Mesenchymal stem cell (in vitro differentiated cells and primary cell): Measurements from ENCODE around the gene HYDIN.
"Not testable (repeated sequence)": the region's sequence is repeated elsewhere in the genome, so short reads cannot be mapped to it uniquely, and the experiment has no call there.

Experiments used
- DNase-seq: peaks from one replicate; pipeline ENCODE4 v3.0.0-alpha.2; 2013
- H2AFZ ChIP-seq: one replicate; pipeline ENCODE4 v1.6.1; 2013; ENCODE audit warnings: low read depth, mild to moderate bottlenecking, control low read depth, inconsistent platforms, low read length, moderate library complexity
- H2AK5ac ChIP-seq: 2 replicates; pipeline ENCODE4 v1.6.1; 2013; ENCODE audit warnings: low read length, moderate library complexity, mild to moderate bottlenecking, inconsistent platforms; ENCODE audit not compliant: severe bottlenecking
- H2BK120ac ChIP-seq: one replicate; pipeline ENCODE4 v1.6.1; 2013; ENCODE audit warnings: low read depth, mild to moderate bottlenecking, inconsistent platforms, low read length, moderate library complexity
- H2BK12ac ChIP-seq, 2 experiments: one replicate each; pipeline ENCODE4 v1.6.1; 2013; ENCODE audit warnings: inconsistent platforms in 2 of 2, low read length in 2 of 2, mild to moderate bottlenecking in 2 of 2, moderate library complexity in 2 of 2, control low read depth in 1 of 2
- H2BK15ac ChIP-seq: one replicate; pipeline ENCODE4 v1.6.1; 2013; ENCODE audit warnings: mild to moderate bottlenecking, low read depth, inconsistent platforms; ENCODE audit not compliant: poor library complexity, severe bottlenecking
- H2BK5ac ChIP-seq: 2 replicates; pipeline ENCODE4 v1.6.1; 2013; ENCODE audit warnings: low read depth, mild to moderate bottlenecking, low read length, control low read depth, inconsistent platforms; ENCODE audit not compliant: poor library complexity, severe bottlenecking
- H3K14ac ChIP-seq, 2 experiments: one replicate each; pipeline ENCODE4 v1.6.1; 2013; ENCODE audit warnings: inconsistent platforms in 2 of 2, low read length in 2 of 2, control low read depth in 1 of 2, mild to moderate bottlenecking in 1 of 2, moderate library complexity in 1 of 2
- H3K18ac ChIP-seq, 2 experiments: one replicate each; pipeline ENCODE4 v1.6.1; 2013; ENCODE audit warnings: inconsistent platforms in 2 of 2, low read length in 2 of 2, control low read depth in 1 of 2, low read depth in 1 of 2, mild to moderate bottlenecking in 1 of 2
- H3K23ac ChIP-seq, 2 experiments: one replicate each; pipeline ENCODE4 v1.6.1; 2013; ENCODE audit warnings: inconsistent platforms in 2 of 2, low read length in 2 of 2, mild to moderate bottlenecking in 2 of 2, moderate library complexity in 2 of 2, control low read depth in 1 of 2
- H3K27ac ChIP-seq: 2 replicates; pipeline ENCODE4 v1.5.1; 2013; ENCODE audit warnings: mild to moderate bottlenecking, moderate library complexity, low read length, control low read depth, inconsistent platforms; ENCODE audit not compliant: poor library complexity, severe bottlenecking
- H3K27me3 ChIP-seq, 2 experiments: 2 replicates each; pipeline versions ENCODE4 v1.6.1 to v1.7.0; 2013; ENCODE audit warnings: low read length in 2 of 2, mild to moderate bottlenecking in 2 of 2, moderate library complexity in 2 of 2, control low read depth in 1 of 2, inconsistent platforms in 1 of 2; ENCODE audit not compliant: control insufficient read depth in 1 of 2, insufficient read depth in 1 of 2
- H3K36me3 ChIP-seq, 2 experiments: 2 replicates each; pipeline versions ENCODE4 v1.6.1 to v1.7.0; 2013; ENCODE audit warnings: low read length in 2 of 2, control low read depth in 1 of 2, inconsistent platforms in 1 of 2, low read depth in 1 of 2, mild to moderate bottlenecking in 1 of 2; ENCODE audit not compliant: insufficient read depth in 2 of 2, control insufficient read depth in 1 of 2
- H3K4ac ChIP-seq, 2 experiments: one replicate each; pipeline ENCODE4 v1.6.1; 2013; ENCODE audit warnings: inconsistent platforms in 2 of 2, low read length in 2 of 2, mild to moderate bottlenecking in 2 of 2, moderate library complexity in 2 of 2, control low read depth in 1 of 2, low read depth in 1 of 2
- H3K4me1 ChIP-seq: 2 replicates; pipeline ENCODE4 v1.6.1; 2013; ENCODE audit warnings: low read depth, low read length, control low read depth; ENCODE audit not compliant: control insufficient read depth, insufficient read depth
- H3K4me2 ChIP-seq: 2 replicates; pipeline ENCODE4 v1.6.1; 2013; ENCODE audit warnings: low read length, mild to moderate bottlenecking, inconsistent platforms; ENCODE audit not compliant: poor library complexity, severe bottlenecking
- H3K4me3 ChIP-seq, 2 experiments: 2 replicates each; pipeline versions ENCODE4 v1.5.1 to v1.7.0; 2013; ENCODE audit warnings: low read length in 2 of 2, mild to moderate bottlenecking in 2 of 2, control low read depth in 1 of 2, low read depth in 1 of 2; ENCODE audit not compliant: insufficient read depth in 1 of 2
- H3K79me1 ChIP-seq: replicated peaks from 2 replicates; pipeline ENCODE4 v1.6.1; 2013; ENCODE audit warnings: mild to moderate bottlenecking, control low read depth, low read length, inconsistent platforms; ENCODE audit not compliant: poor library complexity, severe bottlenecking
- H3K9ac ChIP-seq: 2 replicates; pipeline ENCODE4 v1.7.0; 2013; ENCODE audit warnings: mild to moderate bottlenecking, low read length, moderate library complexity
- H3K9me3 ChIP-seq: 2 replicates; pipeline ENCODE4 v1.7.0; 2013; ENCODE audit warnings: mild to moderate bottlenecking, low read length; ENCODE audit not compliant: control insufficient read depth
- H4K8ac ChIP-seq: one replicate; pipeline ENCODE4 v1.6.1; 2013; ENCODE audit warnings: inconsistent platforms, mild to moderate bottlenecking, low read length, moderate library complexity
- H4K91ac ChIP-seq: one replicate; pipeline ENCODE4 v1.6.1; 2013; ENCODE audit warnings: mild to moderate bottlenecking, low read length, inconsistent platforms
- WGBS: methylation state at CpG from one replicate; pipeline ENCODE4 v1.1.7; 2013; ENCODE audit warnings: mixed read lengths; 5-methylcytosine and 5-hydroxymethylcytosine counted together

Gene HYDIN

GRCh38 chr16:71023851-71024439, 206.6 kb downstream of the HYDIN start:
- H3K23ac ChIP-seq, H2BK12ac ChIP-seq, H3K27ac ChIP-seq, H2BK15ac ChIP-seq, H3K4me2 ChIP-seq, H3K27me3 ChIP-seq, H2BK5ac ChIP-seq, H3K79me1 ChIP-seq, H3K36me3 ChIP-seq, H2BK120ac ChIP-seq, H3K9ac ChIP-seq, DNase-seq, H3K4me1 ChIP-seq, H2AFZ ChIP-seq, H3K4me3 ChIP-seq, H4K91ac ChIP-seq, H2AK5ac ChIP-seq, H3K4ac ChIP-seq, H4K8ac ChIP-seq, H3K14ac ChIP-seq, H3K18ac ChIP-seq, H3K9me3 ChIP-seq: not testable (repeated sequence)
- WGBS = 53% methylated on average over 1 of the region's 3 CpGs

GRCh38 chr16:71021961-71022537, 208.5 kb downstream of the HYDIN start:
- not testable (repeated sequence) for H3K4me1 ChIP-seq, DNase-seq

GRCh38 chr16:71019067-71019682, 211.3 kb downstream of the HYDIN start:
- H3K14ac ChIP-seq, H4K91ac ChIP-seq, H3K4me3 ChIP-seq, H2AFZ ChIP-seq, DNase-seq, H3K18ac ChIP-seq, H2AK5ac ChIP-seq, H2BK12ac ChIP-seq, H3K36me3 ChIP-seq, H3K4me1 ChIP-seq, H2BK5ac ChIP-seq, H3K27ac ChIP-seq, H3K23ac ChIP-seq, H3K79me1 ChIP-seq, H3K4me2 ChIP-seq, H3K27me3 ChIP-seq, H3K9ac ChIP-seq, H3K9me3 ChIP-seq, H4K8ac ChIP-seq, H3K4ac ChIP-seq, H2BK15ac ChIP-seq, H2BK120ac ChIP-seq: not testable (repeated sequence)
- 88% methylated on average over 1 of the region's 6 CpGs for WGBS

More at GRCh38 chr16:71021961-71022537, 208.5 kb downstream of the HYDIN start:
- H3K4me3 ChIP-seq, H2BK120ac ChIP-seq, H3K18ac ChIP-seq, H3K4ac ChIP-seq, H2BK5ac ChIP-seq, H3K27me3 ChIP-seq, H3K4me2 ChIP-seq, H3K27ac ChIP-seq, H3K9ac ChIP-seq, H3K9me3 ChIP-seq, H4K8ac ChIP-seq, H3K14ac ChIP-seq, H2AK5ac ChIP-seq, H2AFZ ChIP-seq, H2BK12ac ChIP-seq, H3K79me1 ChIP-seq, H4K91ac ChIP-seq, H2BK15ac ChIP-seq, H3K23ac ChIP-seq, H3K36me3 ChIP-seq: not testable (repeated sequence)
- no CpG with 5 or more reads among the region's 5 CpGs for WGBS

GRCh38 chr16:71015419-71015818, 215.1 kb downstream of the HYDIN start:
- H2BK15ac ChIP-seq, DNase-seq, H3K23ac ChIP-seq, H3K4me2 ChIP-seq, H3K4me1 ChIP-seq, H3K27me3 ChIP-seq, H3K4me3 ChIP-seq, H3K18ac ChIP-seq, H3K14ac ChIP-seq, H3K36me3 ChIP-seq, H4K8ac ChIP-seq, H2AFZ ChIP-seq, H4K91ac ChIP-seq, H2BK12ac ChIP-seq, H2BK120ac ChIP-seq, H2AK5ac ChIP-seq, H3K4ac ChIP-seq, H3K9ac ChIP-seq, H3K9me3 ChIP-seq, H2BK5ac ChIP-seq, H3K79me1 ChIP-seq, H3K27ac ChIP-seq: not testable (repeated sequence)
- no CpG with 5 or more reads among the region's 10 CpGs for WGBS
